22Rv1 (cell line): ENCODE results near the gene PAK3.

Experiments
- ZFX ChIP-seq: fragments of 450-650 bp; IDR thresholded peaks from 2 replicates; pipeline ENCODE4 v1.6.1; 2017; ENCODE audit warnings: antibody characterized with exemption, borderline replicate concordance
- TF ChIP-seq, protein P1 (sequence below): fragments of 450-650 bp; IDR thresholded peaks from 2 replicates; pipeline ENCODE4 v1.5.1; 2017; ENCODE audit warnings: mild to moderate bottlenecking

GRCh38 chrX:111116666-111117065 is 20.7 kb downstream of the PAK3 start:
- TF ChIP-seq, protein P1, sequence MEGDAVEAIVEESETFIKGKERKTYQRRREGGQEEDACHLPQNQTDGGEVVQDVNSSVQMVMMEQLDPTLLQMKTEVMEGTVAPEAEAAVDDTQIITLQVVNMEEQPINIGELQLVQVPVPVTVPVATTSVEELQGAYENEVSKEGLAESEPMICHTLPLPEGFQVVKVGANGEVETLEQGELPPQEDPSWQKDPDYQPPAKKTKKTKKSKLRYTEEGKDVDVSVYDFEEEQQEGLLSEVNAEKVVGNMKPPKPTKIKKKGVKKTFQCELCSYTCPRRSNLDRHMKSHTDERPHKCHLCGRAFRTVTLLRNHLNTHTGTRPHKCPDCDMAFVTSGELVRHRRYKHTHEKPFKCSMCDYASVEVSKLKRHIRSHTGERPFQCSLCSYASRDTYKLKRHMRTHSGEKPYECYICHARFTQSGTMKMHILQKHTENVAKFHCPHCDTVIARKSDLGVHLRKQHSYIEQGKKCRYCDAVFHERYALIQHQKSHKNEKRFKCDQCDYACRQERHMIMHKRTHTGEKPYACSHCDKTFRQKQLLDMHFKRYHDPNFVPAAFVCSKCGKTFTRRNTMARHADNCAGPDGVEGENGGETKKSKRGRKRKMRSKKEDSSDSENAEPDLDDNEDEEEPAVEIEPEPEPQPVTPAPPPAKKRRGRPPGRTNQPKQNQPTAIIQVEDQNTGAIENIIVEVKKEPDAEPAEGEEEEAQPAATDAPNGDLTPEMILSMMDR, result no peak
- no peak for TF ChIP-seq ZFX
